Common myeloid progenitor, CD34-positive (primary cell): ENCODE data around the gene FOSL1.

ENCODE experiments used
- CTCF ChIA-PET: fragments of 350-600 bp; sonication (Branson Sonifier 250); formaldehyde crosslinking; loops from one replicate; lab custom pipeline; 2021; ENCODE audit warnings: antibody characterized with exemption; lab: Charles Lee
- POLR2A ChIA-PET: fragments of 350-600 bp; sonication (Branson Sonifier 250); formaldehyde crosslinking; loops from one replicate; lab custom pipeline; 2021; ENCODE audit warnings: antibody characterized with exemption; lab: Charles Lee
- DNase-seq, 3 donors: peaks; one replicate each; pipeline versions ENCODE4 v3.0.0 to v3.0.0-alpha.2; 2013
- H3K27ac ChIP-seq, 2 experiments: 1 replicate in 1 of 2; 2 replicates in 1 of 2; pipeline ENCODE4 v1.7.0; 2013; ENCODE audit warnings: inconsistent platforms in 2 of 2, low read length in 2 of 2, mild to moderate bottlenecking in 2 of 2, low read depth in 1 of 2, moderate library complexity in 1 of 2; ENCODE audit not compliant: severe bottlenecking in 2 of 2, insufficient read depth in 1 of 2, poor library complexity in 1 of 2
- H3K27me3 ChIP-seq, 5 experiments: replicated peaks in 2 of 5; 1 replicate in 3 of 5; 2 replicates in 2 of 5; pipeline versions ENCODE4 v1.6.1 to v1.7.0; 2013; ENCODE audit warnings: low read length in 4 of 5, mild to moderate bottlenecking in 2 of 5, moderate library complexity in 2 of 5, inconsistent platforms in 1 of 5; ENCODE audit not compliant: insufficient read depth in 5 of 5, control insufficient read depth in 4 of 5
- H3K36me3 ChIP-seq, 4 experiments: 1 replicate in 2 of 4; 2 replicates in 2 of 4; pipeline versions ENCODE4 v1.6.1 to v1.7.0; 2013; ENCODE audit warnings: low read length in 3 of 4, control low read depth in 1 of 4, mild to moderate bottlenecking in 1 of 4; ENCODE audit not compliant: control insufficient read depth in 4 of 4, insufficient read depth in 4 of 4
- H3K4me1 ChIP-seq, 4 experiments: 1 replicate in 3 of 4; 2 replicates in 1 of 4; pipeline versions ENCODE4 v1.6.1 to v1.7.1; 2013; ENCODE audit warnings: low read length in 3 of 4, mild to moderate bottlenecking in 3 of 4, control low read depth in 1 of 4, inconsistent platforms in 1 of 4, moderate library complexity in 1 of 4; ENCODE audit not compliant: control insufficient read depth in 4 of 4, insufficient read depth in 4 of 4; ENCODE audit errors: control extremely low read depth in 1 of 4
- H3K4me3 ChIP-seq, 7 experiments: 1 replicate in 4 of 7; 2 replicates in 3 of 7; pipeline versions ENCODE4 v1.5.1 to v1.7.0; 2013; ENCODE audit warnings: mild to moderate bottlenecking in 7 of 7, low read length in 6 of 7, moderate library complexity in 6 of 7, inconsistent platforms in 2 of 7, low read depth in 2 of 7, control low read depth in 1 of 7; ENCODE audit not compliant: insufficient read depth in 4 of 7, control insufficient read depth in 1 of 7; ENCODE audit errors: extremely low read depth in 1 of 7
- H3K9me3 ChIP-seq, 5 experiments: 1 replicate in 4 of 5; 2 replicates in 1 of 5; pipeline versions ENCODE4 v1.6.1 to v1.7.1; 2013; ENCODE audit warnings: low read length in 4 of 5, mild to moderate bottlenecking in 2 of 5, inconsistent platforms in 1 of 5, low read depth in 1 of 5, moderate library complexity in 1 of 5; ENCODE audit not compliant: control insufficient read depth in 4 of 5, insufficient read depth in 2 of 5; ENCODE audit errors: control extremely low read depth in 1 of 5
- WGBS: methylation state at CpG from one replicate; pipeline ENCODE4 v1.1.5; 2013; ENCODE audit not compliant: insufficient coverage; 5-methylcytosine and 5-hydroxymethylcytosine counted together

FOSL1 gene

GRCh38 chr11:65944767-65945166, 44.6 kb upstream of the FOSL1 start:
- POLR2A ChIA-PET: no interaction called here
- H3K36me3 ChIP-seq: no peaks in the 10 kb centered on the region
- no peak overlapping the region for H3K27ac ChIP-seq
- no peaks in the 10 kb centered on the region for H3K9me3 ChIP-seq
- DNase-seq: no peak
- peaks cover 0 to 18% (median 4%) of the 10 kb centered on the region in 4 experiments for H3K4me1 ChIP-seq
- no peaks in the 10 kb centered on the region for H3K27me3 ChIP-seq
- CTCF ChIA-PET: interaction anchor here (1.4 kb wide), 1 partner anchor 13 kb away, joined by 5 read pairs; no protein-coding TSS in a partner anchor
- WGBS: 97% methylated on average over 4 of the region's 8 CpGs
- H3K4me3 ChIP-seq: no peak overlapping the region

- WGBS: 100% methylated on average over 6 of the region's 8 CpGs
- POLR2A ChIA-PET: no interaction called here
- CTCF ChIA-PET: interaction anchor here (0.8 to 1.6 kb wide), 3 partner anchors 9 to 16 kb away, joined by 3 to 6 read pairs (median 5); no protein-coding TSS in a partner anchor
- no peaks in the 10 kb centered on the region for H3K36me3 ChIP-seq
- no peaks in the 10 kb centered on the region for H3K9me3 ChIP-seq
- H3K4me1 ChIP-seq: peaks cover 0 to 18% (median 4%) of the 10 kb centered on the region in 4 experiments
- no peak overlapping the region for H3K27ac ChIP-seq
- no peak overlapping the region for H3K4me3 ChIP-seq
- no peak for DNase-seq
- no peaks in the 10 kb centered on the region for H3K27me3 ChIP-seq
These were observed 44.0 kb upstream of the FOSL1 start for GRCh38 chr11:65944191-65944590.

GRCh38 chr11:65942531-65942930, 42.3 kb upstream of the FOSL1 start:
- WGBS: 95% methylated on average over 6 of the region's 7 CpGs
- CTCF ChIA-PET: interaction anchor here (1.0 to 1.6 kb wide), 2 partner anchors 10 to 11 kb away, joined by 4 to 6 read pairs; no protein-coding TSS in a partner anchor
- no peak for DNase-seq

GRCh38 chr11:65941720-65942310, 41.6 kb upstream of the FOSL1 start:
- Histone ChIP-seq H3K36me3 (no peaks in the 10 kb centered on the region), H3K27me3 (no peaks in the 10 kb centered on the region), H3K9me3 (no peaks in the 10 kb centered on the region), H3K4me3 (no peak overlapping the region), H3K27ac (no peak overlapping the region), H3K4me1 (peaks cover 0 to 18% (median 4%) of the 10 kb centered on the region in 4 experiments)
- CTCF ChIA-PET: interaction anchor here (1.0 to 1.2 kb wide), 2 partner anchors 10 to 16 kb away, joined by 3 to 4 read pairs; no protein-coding TSS in a partner anchor
- DNase-seq: no peak
- POLR2A ChIA-PET: no interaction called here
- 83% methylated on average over 6 of the region's 9 CpGs for WGBS

More at GRCh38 chr11:65942531-65942930, 42.3 kb upstream of the FOSL1 start:
- Histone ChIP-seq H3K4me3 (no peak overlapping the region), H3K9me3 (no peaks in the 10 kb centered on the region), H3K4me1 (peaks cover 0 to 18% (median 4%) of the 10 kb centered on the region in 4 experiments), H3K36me3 (no peaks in the 10 kb centered on the region), H3K27ac (no peak overlapping the region), H3K27me3 (no peaks in the 10 kb centered on the region)
- POLR2A ChIA-PET: no interaction called here

GRCh38 chr11:65937766-65938165, 37.6 kb upstream of the FOSL1 start:
- peaks cover 0 to 18% (median 4%) of the 10 kb centered on the region in 4 experiments for H3K4me1 ChIP-seq
- CTCF ChIA-PET: interaction anchor here (0.9 to 1.7 kb wide), 3 partner anchors 9 to 47 kb away, joined by 5 read pairs; partner anchors contain the start of gene CCDC85B
- H3K27ac ChIP-seq: no peak overlapping the region
- no peaks in the 10 kb centered on the region for H3K9me3 ChIP-seq
- DNase-seq: no peak
- H3K27me3 ChIP-seq: no peaks in the 10 kb centered on the region
- POLR2A ChIA-PET: no interaction called here
- no peaks in the 10 kb centered on the region for H3K36me3 ChIP-seq
- no peak overlapping the region for H3K4me3 ChIP-seq
- WGBS: 58% methylated on average over 3 of the region's 4 CpGs

- WGBS: no CpG with 5 or more reads among the region's 4 CpGs
- no peaks in the 10 kb centered on the region for H3K9me3 ChIP-seq
- H3K27me3 ChIP-seq: no peaks in the 10 kb centered on the region
- H3K36me3 ChIP-seq: no peaks in the 10 kb centered on the region
- ChIA-PET CTCF (interaction anchor here (0.6 to 3.6 kb wide), 4 partner anchors 26 to 544 kb away, joined by 3 to 34 read pairs (median 4); partner anchors contain the start of genes CCDC85B and FIBP), POLR2A (no interaction called here)
- no peak overlapping the region for H3K4me3 ChIP-seq
- H3K4me1 ChIP-seq: peaks cover 0 to 20% (median 19%) of the 10 kb centered on the region in 4 experiments
- no peak overlapping the region for H3K27ac ChIP-seq
- DNase-seq: peak; percentile 56 to 84 (median 64)
These were observed 33.8 kb upstream of the FOSL1 start for GRCh38 chr11:65934014-65934413.

GRCh38 chr11:65932558-65932919, 32.4 kb upstream of the FOSL1 start:
- Histone ChIP-seq H3K9me3 (no peaks in the 10 kb centered on the region), H3K27me3 (no peaks in the 10 kb centered on the region), H3K27ac (no peak overlapping the region), H3K4me3 (no peak overlapping the region), H3K4me1 (peaks cover 7 to 35% (median 33%) of the 10 kb centered on the region in 4 experiments), H3K36me3 (no peaks in the 10 kb centered on the region)
- WGBS: 68% methylated on average over 8 of the region's 9 CpGs
- no peak for DNase-seq
- CTCF ChIA-PET: interaction anchor here (1.3 to 3.6 kb wide), 5 partner anchors 11 to 44 kb away, joined by 3 to 34 read pairs (median 5); partner anchors contain the start of genes C11orf68, CCDC85B and FIBP
- POLR2A ChIA-PET: interaction anchor here (0.7 to 1.6 kb wide), 3 partner anchors 30 to 44 kb away, joined by 3 to 5 read pairs (median 4); no protein-coding TSS in a partner anchor
